ENCODE measurements around the gene VCL. TPM values are rescaled to one million over a fixed set of nuclear protein-coding genes. Genes with fewer than 3 reads are reported as not detected.

The VCL gene
- total and polyA plus RNA-seq, 9 of the 15 experiments (the other 6 are each of a cell fraction or from before 2014, with no cell fraction given), result 29.8 to 186 (median 76.4) TPM

- TF ChIP-seq MGA (IDR thresholded peaks at IDR 0.05) (peak; percentile 19; the same call in 1 of the 2 replicates), NFIC (IDR thresholded peaks at IDR 0.05) (peak; percentile 49)
These were observed 28.6 kb upstream of the VCL start (continued) for GRCh38 chr10:73969224-73969841.

All from K562 (cell line).